K562 (cell line): ENCODE measurements around the gene SPINT1. TPM values are rescaled to one million over a fixed set of nuclear protein-coding genes. Genes with fewer than 3 reads are reported as not detected.

Experiments used
- CBX1 ChIP-seq: sonication (generic); IDR thresholded peaks from 2 replicates; pipeline ENCODE4 v1.6.1; 2016; ENCODE audit warnings: antibody characterized with exemption, low read depth, mild to moderate bottlenecking
- CEBPG ChIP-seq, 3 experiments: fragments of 200-800 bp in 1 of 3; sonication (Bioruptor generic) in 1 of 3; sonication (generic) in 1 of 3; formaldehyde crosslinking in 1 of 3; IDR thresholded peaks in 2 of 3; conservative IDR thresholded peaks in 1 of 3; 2 replicates each; pipeline versions ENCODE4 v1.6.1 to v1.8.0; 2016 to 2022; ENCODE audit warnings: missing compliant biosample characterization in 2 of 3, missing genetic modification characterization in 2 of 3, mild to moderate bottlenecking in 1 of 3, missing genetic modification reagents in 1 of 3
- CREB1 ChIP-seq, 2 experiments: sonication (generic) in 1 of 2; formaldehyde crosslinking in 1 of 2; IDR thresholded peaks; 2 replicates each; pipeline versions ENCODE4 v1.6.1 to v1.8.0; 2012 to 2022; ENCODE audit warnings: inconsistent platforms in 1 of 2, mild to moderate bottlenecking in 1 of 2, missing genetic modification reagents in 1 of 2, moderate library complexity in 1 of 2
- DEAF1 ChIP-seq: fragments of 450-650 bp; formaldehyde crosslinking; IDR thresholded peaks from 2 replicates; pipeline ENCODE4 v1.4.0; 2020; ENCODE audit warnings: mild to moderate bottlenecking, moderate library complexity
- GABPB1 ChIP-seq: sonication (generic); formaldehyde crosslinking; IDR thresholded peaks from 2 replicates; pipeline ENCODE4 v1.8.0; 2022; ENCODE audit warnings: mild to moderate bottlenecking, missing genetic modification reagents
- HOMEZ ChIP-seq: fragments of 250-450 bp; sonication (Bioruptor Pico); IDR thresholded peaks from 2 replicates; pipeline ENCODE4 v1.4.0; 2020; ENCODE audit warnings: mild to moderate bottlenecking, moderate library complexity
- MBD2 ChIP-seq: sonication (generic); IDR thresholded peaks from 2 replicates; pipeline ENCODE4 v1.6.1; 2016; ENCODE audit warnings: low read depth, borderline replicate concordance
- NR2C2 ChIP-seq, 2 experiments: fragments of 200-800 bp in 1 of 2; sonication (Bioruptor generic) in 1 of 2; sonication (generic) in 1 of 2; formaldehyde crosslinking in 1 of 2; IDR thresholded peaks; 2 replicates each; pipeline versions ENCODE4 v1.6.1 to v1.8.0; 2016 to 2022; ENCODE audit warnings: mild to moderate bottlenecking in 1 of 2, missing compliant biosample characterization in 1 of 2, missing genetic modification characterization in 1 of 2, missing genetic modification reagents in 1 of 2
- RNF2 ChIP-seq: sonication (generic); IDR thresholded peaks from 2 replicates; pipeline ENCODE4 v1.6.1; 2016
- SIX5 ChIP-seq, 2 experiments: IDR thresholded peaks; 2 replicates each; pipeline ENCODE4 v1.6.1; 2011; ENCODE audit warnings: low read length in 2 of 2, borderline replicate concordance in 1 of 2, low read depth in 1 of 2, mild to moderate bottlenecking in 1 of 2, moderate library complexity in 1 of 2; ENCODE audit not compliant: insufficient read depth in 1 of 2
- SREBF2 ChIP-seq: sonication (generic); formaldehyde crosslinking; IDR thresholded peaks from 2 replicates; pipeline ENCODE4 v1.4.0; 2020; ENCODE audit warnings: mild to moderate bottlenecking, missing genetic modification reagents
- STAT5A ChIP-seq: IDR thresholded peaks from 2 replicates; pipeline ENCODE4 v1.6.1; 2012; ENCODE audit warnings: low read length, inconsistent platforms, borderline replicate concordance
- ZBTB7A ChIP-seq: IDR thresholded peaks from 2 replicates; pipeline ENCODE4 v1.6.1; 2011; ENCODE audit warnings: low read depth, mild to moderate bottlenecking, low read length, moderate library complexity, borderline replicate concordance; ENCODE audit not compliant: control insufficient read depth
- ZNF609 ChIP-seq: sonication (generic); formaldehyde crosslinking; IDR thresholded peaks from 2 replicates; pipeline ENCODE4 v1.8.1; 2023; ENCODE audit warnings: missing genetic modification reagents, mild to moderate bottlenecking, borderline replicate concordance
- polyA plus RNA-seq, 8 experiments: library from polyadenylated mRNA; depleted of rRNA in 4 of 8; stranded (reverse) in 5 of 8; unstranded in 3 of 8; fragments of >200 nt; fragmentation: Nextera tagmentation in 2 of 8; fragmentation: Illumina TruSeq in 1 of 8; extraction: Ambion mirVana in 2 of 8; extraction: Trizol in 1 of 8; gene quantifications; 2 replicates each; pipeline versions ENCODE4 v1.2.1 to v1.2.3, GENCODE V29; 2011 to 2014; ENCODE audit warnings: inconsistent platforms in 1 of 8, missing spikeins in 1 of 8
- total RNA-seq, 7 experiments: library from RNA; depleted of rRNA in 6 of 7; stranded (reverse); fragments of >200 nt in 6 of 7; fragmentation: Illumina TruSeq in 2 of 7; extraction: Trizol in 2 of 7; gene quantifications; 2 replicates each; pipeline versions ENCODE4 v1.2.1 to v1.2.3, GENCODE V29; 2011 to 2021; ENCODE audit warnings: low replicate concordance in 1 of 7

SPINT1 gene
- total and polyA plus RNA-seq, 9 of the 15 experiments (the other 6 are each of a cell fraction or from before 2014, with no cell fraction given): 0.78 to 4.5 (median 1.5) TPM

GRCh38 chr15:40893733-40894680, 50.2 kb downstream of the SPINT1 start, which contains the start of gene VPS18 (continued):
- no peak for TF ChIP-seq ZNF609
- 0 out of 2 replicates have a peak, but pooled peaks have one; percentile 42 for TF ChIP-seq MBD2
- TF ChIP-seq CREB1 (IDR thresholded peaks at IDR 0.05): peak; percentile 96
- peak; percentile 96 for TF ChIP-seq CREB1 (CRISPR knock-in tag; IDR thresholded peaks at IDR 0.05)
- no peak for TF ChIP-seq SIX5 (IDR thresholded peaks at IDR 0.05; ENCODE audit: borderline replicate concordance in 1 of 2, insufficient read depth in 1 of 2, low read depth in 1 of 2, low read length in 2 of 2)
- TF ChIP-seq CEBPG (CRISPR knock-in tag; IDR thresholded peaks at IDR 0.05): no peak
- TF ChIP-seq CEBPG (tag; conservative IDR thresholded peaks at IDR 0.05 in 1 of 2, IDR thresholded peaks at IDR 0.05 in 1 of 2): no peak
- TF ChIP-seq SREBF2 (CRISPR knock-in tag): no peak
- peak; percentile 90 for TF ChIP-seq DEAF1 (CRISPR knock-in tag)
- TF ChIP-seq RNF2: peak; percentile 25; the same call in 1 of the 2 replicates
- no peak for TF ChIP-seq NR2C2 (CRISPR knock-in tag; IDR thresholded peaks at IDR 0.05)
- TF ChIP-seq NR2C2 (tag; IDR thresholded peaks at IDR 0.05): peak; percentile 89
- peak; percentile 11; the same call in 1 of the 2 replicates for TF ChIP-seq CBX1
- 0 out of 2 replicates have a peak, but pooled peaks have one; percentile 44 for TF ChIP-seq ZBTB7A
- TF ChIP-seq GABPB1: peak; percentile 95
- TF ChIP-seq HOMEZ (CRISPR knock-in tag): no peak
- TF ChIP-seq STAT5A: no peak
